ENCODE results near the gene MYO1B. TPM values are rescaled to one million over a fixed set of nuclear protein-coding genes. Genes with fewer than 3 reads are reported as not detected.

Gene MYO1B
- total RNA-seq (100 to 1,000 TPM; 121 to 286 TPM), polyA plus RNA-seq (10 to 100 TPM; 46.0 to 55.0 TPM)
- long read RNA-seq, donor 1, full-length matches to known transcripts, result 14 of 41 reads
- long read RNA-seq, donor 1, partial matches to known transcripts, result 18 of 41 reads
- long read RNA-seq, donor 1, other reads (novel, unspliced or antisense), result 9 of 41 reads
- long read RNA-seq, donor 2, full-length matches to known transcripts, result 2 of 39 reads
- long read RNA-seq, donor 2, partial matches to known transcripts, result 37 of 39 reads
- long read RNA-seq, donor 2, other reads (novel, unspliced or antisense), result 0 of 39 reads
- long read RNA-seq, donor 3, full-length matches to known transcripts, result 5 of 5 reads
- long read RNA-seq, donor 3, partial matches to known transcripts, result 0 of 5 reads
- long read RNA-seq, donor 3, other reads (novel, unspliced or antisense), result 0 of 5 reads
- long read RNA-seq, donor 4, partial matches to known transcripts, result 9 of 10 reads
- long read RNA-seq, donor 4, other reads (novel, unspliced or antisense), result 0 of 10 reads
- long read RNA-seq, donor 5, full-length matches to known transcripts, result 25 of 54 reads
- long read RNA-seq, donor 5, partial matches to known transcripts, result 29 of 54 reads
- long read RNA-seq, donor 5, other reads (novel, unspliced or antisense), result 0 of 54 reads

DNA sequence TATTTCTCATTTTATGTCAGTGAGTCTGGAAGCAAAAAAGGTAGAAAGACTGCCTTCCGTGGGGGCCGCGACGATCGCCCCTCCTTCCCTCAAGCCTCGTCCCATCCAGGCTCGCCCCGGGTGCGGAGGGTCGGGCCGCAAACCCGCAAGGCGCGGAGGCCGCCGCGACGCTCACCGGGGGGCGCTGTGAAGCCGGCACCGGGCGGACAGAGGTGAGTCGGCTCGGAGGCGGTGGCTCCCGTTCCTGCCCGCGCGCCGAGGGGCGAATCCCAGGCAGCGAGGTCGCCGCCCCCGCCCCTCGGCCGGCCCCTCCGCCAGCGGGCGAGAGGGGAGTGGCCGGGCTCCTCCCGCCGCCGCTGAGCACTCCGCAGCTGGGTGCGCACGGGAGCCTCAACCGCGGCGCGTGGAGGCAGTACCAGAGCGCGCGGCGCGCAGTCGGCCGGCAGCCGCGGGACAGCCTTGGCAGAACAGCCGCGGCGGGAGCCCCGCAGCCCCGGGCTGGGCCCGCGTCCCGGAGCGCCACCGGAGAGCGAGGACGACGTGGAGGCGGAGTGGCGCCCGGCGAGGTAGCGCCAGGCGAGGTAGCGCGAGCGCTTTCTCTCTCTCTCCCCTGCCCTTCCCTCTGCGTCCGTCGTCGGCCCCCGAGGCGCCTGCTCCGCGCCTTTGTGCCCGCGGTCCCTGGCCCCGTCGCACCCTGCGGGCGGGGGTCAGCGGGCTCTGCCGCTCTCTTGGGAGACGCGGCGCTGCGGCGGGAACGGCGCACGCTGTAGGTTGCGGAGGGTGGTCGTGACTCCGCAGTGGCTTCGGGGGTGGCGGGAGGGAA, at the start of gene MYO1B:
MYO1B (plus strand) TSS at position 359 of the 823 bp plus-strand sequence. CDS start 31,492 bp downstream, outside the sequence.
- peak within 1 kb of the TSS; percentile 30 to 96 for H3K9ac ChIP-seq (ENCODE audit: insufficient read depth in 1 of 2, low read length in 2 of 2)

DNA sequence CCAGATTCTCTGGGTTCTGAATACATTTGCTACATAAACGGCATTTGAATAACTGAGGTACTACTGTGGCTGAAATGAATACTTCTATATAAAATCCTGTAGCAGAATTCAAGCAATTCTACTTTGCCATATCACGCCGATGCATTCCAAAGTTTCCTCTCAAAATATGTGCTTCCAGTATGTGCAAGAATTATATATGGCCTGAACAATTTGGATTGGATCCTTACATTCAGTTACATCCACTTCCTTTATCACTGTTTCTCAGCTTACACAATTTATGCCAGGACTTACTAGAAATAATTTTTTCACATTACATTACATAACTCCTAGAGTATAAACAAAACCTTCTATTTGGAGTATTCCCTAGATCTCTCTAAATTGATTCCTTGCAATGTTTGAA, 48.1 kb upstream of the MYO1B start:
- H3K4me3 ChIP-seq, result no peak overlapping the region
- H3K9me3 ChIP-seq (ENCODE audit: control insufficient read depth in 4 of 4, insufficient read depth in 3 of 4, low read length in 3 of 4), result no peaks in the 10 kb centered on the region
- H3K9ac ChIP-seq (ENCODE audit: insufficient read depth in 1 of 2, low read length in 2 of 2), result no peak overlapping the region
- no peaks in the 10 kb centered on the region for H3K27me3 ChIP-seq (ENCODE audit: control insufficient read depth in 3 of 3, insufficient read depth in 3 of 3, low read length in 2 of 3)
- 84 to 88% methylated on average over 3 of the region's 3 CpGs for WGBS, 2 donors
- H3K4me1 ChIP-seq (ENCODE audit: control insufficient read depth in 5 of 5, insufficient read depth in 5 of 5, low read length in 5 of 5), result peaks cover 0 to 5% (median 0%) of the 10 kb centered on the region in 5 donors
- TF ChIP-seq, protein P1, sequence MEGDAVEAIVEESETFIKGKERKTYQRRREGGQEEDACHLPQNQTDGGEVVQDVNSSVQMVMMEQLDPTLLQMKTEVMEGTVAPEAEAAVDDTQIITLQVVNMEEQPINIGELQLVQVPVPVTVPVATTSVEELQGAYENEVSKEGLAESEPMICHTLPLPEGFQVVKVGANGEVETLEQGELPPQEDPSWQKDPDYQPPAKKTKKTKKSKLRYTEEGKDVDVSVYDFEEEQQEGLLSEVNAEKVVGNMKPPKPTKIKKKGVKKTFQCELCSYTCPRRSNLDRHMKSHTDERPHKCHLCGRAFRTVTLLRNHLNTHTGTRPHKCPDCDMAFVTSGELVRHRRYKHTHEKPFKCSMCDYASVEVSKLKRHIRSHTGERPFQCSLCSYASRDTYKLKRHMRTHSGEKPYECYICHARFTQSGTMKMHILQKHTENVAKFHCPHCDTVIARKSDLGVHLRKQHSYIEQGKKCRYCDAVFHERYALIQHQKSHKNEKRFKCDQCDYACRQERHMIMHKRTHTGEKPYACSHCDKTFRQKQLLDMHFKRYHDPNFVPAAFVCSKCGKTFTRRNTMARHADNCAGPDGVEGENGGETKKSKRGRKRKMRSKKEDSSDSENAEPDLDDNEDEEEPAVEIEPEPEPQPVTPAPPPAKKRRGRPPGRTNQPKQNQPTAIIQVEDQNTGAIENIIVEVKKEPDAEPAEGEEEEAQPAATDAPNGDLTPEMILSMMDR (IDR thresholded peaks at IDR 0.05; ENCODE audit: control extremely low read depth, extremely low read depth), result no peak
- no peaks in the 10 kb centered on the region for H3K36me3 ChIP-seq (ENCODE audit: control insufficient read depth in 4 of 4, insufficient read depth in 4 of 4, low read length in 4 of 4)
- H3K27ac ChIP-seq (ENCODE audit: low read depth in 1 of 2, low read length in 1 of 2), result no peak overlapping the region
- DNase-seq (peak in 2 of 3 donors; percentile 83 to 84), ATAC-seq (ENCODE audit: insufficient read depth, low FRiP score) (no peak)

More for the DNA sequence above, at the start of gene MYO1B:
- WGBS, 2 donors, result 0 to 1% methylated on average over 57 to 112 of the region's 112 CpGs
- Histone ChIP-seq H3K36me3 (ENCODE audit: control insufficient read depth in 4 of 4, insufficient read depth in 4 of 4, low read length in 4 of 4) (peaks cover 0 to 9% (median 2%) of the 10 kb centered on the region in 4 donors), H3K27ac (ENCODE audit: low read depth in 1 of 2, low read length in 1 of 2) (peak within 1 kb of the TSS; percentile 86 to 93), H3K27me3 (ENCODE audit: control insufficient read depth in 3 of 3, insufficient read depth in 3 of 3, low read length in 2 of 3) (no peaks in the 10 kb centered on the region), H3K4me3 (peak within 1 kb of the TSS; percentile 74), H3K4me1 (ENCODE audit: control insufficient read depth in 5 of 5, insufficient read depth in 5 of 5, low read length in 5 of 5) (peaks cover 0 to 39% (median 24%) of the 10 kb centered on the region in 5 donors), H3K9me3 (ENCODE audit: control insufficient read depth in 4 of 4, insufficient read depth in 3 of 4, low read length in 3 of 4) (peaks cover 0 to 3% (median 1%) of the 10 kb centered on the region in 4 donors)
- TF ChIP-seq, protein P1 (IDR thresholded peaks at IDR 0.05; ENCODE audit: control extremely low read depth, extremely low read depth), result peak; percentile 29
- peak; percentile 87 for ATAC-seq (ENCODE audit: insufficient read depth, low FRiP score)
- peak; percentile 80 to 90 (median 83) for DNase-seq

DNA sequence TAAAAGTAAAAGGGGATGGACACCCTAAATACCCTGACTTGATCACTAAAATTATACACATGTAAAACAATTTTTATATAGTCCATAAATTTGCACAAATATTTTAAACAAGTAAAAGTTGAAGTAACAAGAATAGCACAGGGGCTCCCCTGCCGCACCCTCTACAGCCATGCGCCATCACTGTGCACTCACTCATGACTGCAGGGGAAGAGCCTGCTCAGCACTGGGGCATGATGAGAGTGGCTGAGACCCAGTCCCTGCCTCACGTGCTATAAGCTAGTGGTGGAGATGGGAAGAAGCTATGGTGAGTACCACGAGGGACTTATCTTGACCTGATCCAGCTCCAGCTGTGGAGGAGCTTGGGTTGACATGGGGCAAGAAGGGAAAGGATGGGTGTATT, 46.9 kb upstream of the MYO1B start:
- WGBS, 2 donors, result 98 to 99% methylated on average over 4 of the region's 4 CpGs
- Histone ChIP-seq H3K36me3 (ENCODE audit: control insufficient read depth in 4 of 4, insufficient read depth in 4 of 4, low read length in 4 of 4) (no peaks in the 10 kb centered on the region), H3K4me1 (ENCODE audit: control insufficient read depth in 5 of 5, insufficient read depth in 5 of 5, low read length in 5 of 5) (peaks cover 0 to 15% (median 4%) of the 10 kb centered on the region in 5 donors), H3K27me3 (ENCODE audit: control insufficient read depth in 3 of 3, insufficient read depth in 3 of 3, low read length in 2 of 3) (no peaks in the 10 kb centered on the region), H3K9me3 (ENCODE audit: control insufficient read depth in 4 of 4, insufficient read depth in 3 of 4, low read length in 3 of 4) (peaks cover 0 to 3% (median 0%) of the 10 kb centered on the region in 4 donors), H3K4me3 (no peak overlapping the region), H3K27ac (ENCODE audit: low read depth in 1 of 2, low read length in 1 of 2) (no peak overlapping the region), H3K9ac (ENCODE audit: insufficient read depth in 1 of 2, low read length in 2 of 2) (no peak overlapping the region)
- TF ChIP-seq, protein P1 (IDR thresholded peaks at IDR 0.05; ENCODE audit: control extremely low read depth, extremely low read depth), result no peak
- ATAC-seq (ENCODE audit: insufficient read depth, low FRiP score) (no peak), DNase-seq (no peak)
